ENCODE results near the gene MAB21L4.

MAB21L4 gene

GRCh38 chr2:240886678-240887609 is 9.0 kb downstream of the MAB21L4 start:
- ChIA-PET CTCF (no interaction called here), POLR2A (no interaction called here)
- no peak for TF ChIP-seq CTCF (IDR thresholded peaks at IDR 0.05; ENCODE audit: control extremely low read depth, extremely low read depth, low read depth, missing control alignments)
- no peak for DNase-seq (ENCODE audit: extremely low spot score)

- DNase-seq (ENCODE audit: extremely low spot score), result no peak
- CTCF ChIA-PET, result no interaction called here
- POLR2A ChIA-PET, result no interaction called here
- TF ChIP-seq CTCF (IDR thresholded peaks at IDR 0.05; ENCODE audit: control extremely low read depth, extremely low read depth, low read depth, missing control alignments), result no peak
Measured at GRCh38 chr2:240886023-240886565, 9.9 kb downstream of the MAB21L4 start.

- CTCF ChIA-PET, result no interaction called here
- no peak for TF ChIP-seq CTCF (IDR thresholded peaks at IDR 0.05; ENCODE audit: control extremely low read depth, extremely low read depth, low read depth, missing control alignments)
- POLR2A ChIA-PET, result no interaction called here
- DNase-seq (ENCODE audit: extremely low spot score), result no peak
Measured at GRCh38 chr2:240885566-240885965, 10.4 kb downstream of the MAB21L4 start.

GRCh38 chr2:240884745-240885144 is 11.2 kb downstream of the MAB21L4 start:
- ChIA-PET CTCF (no interaction called here), POLR2A (no interaction called here)
- no peak for TF ChIP-seq CTCF (IDR thresholded peaks at IDR 0.05; ENCODE audit: control extremely low read depth, extremely low read depth, low read depth, missing control alignments)
- no peak for DNase-seq (ENCODE audit: extremely low spot score)

GRCh38 chr2:240884221-240884620 is 11.7 kb downstream of the MAB21L4 start:
- DNase-seq (ENCODE audit: extremely low spot score), result no peak
- ChIA-PET CTCF (no interaction called here), POLR2A (no interaction called here)
- no peak for TF ChIP-seq CTCF (IDR thresholded peaks at IDR 0.05; ENCODE audit: control extremely low read depth, extremely low read depth, low read depth, missing control alignments)

- ChIA-PET CTCF (interaction anchor here (1.0 to 1.1 kb wide), 2 partner anchors 33 to 251 kb away, joined by 3 read pairs; no protein-coding TSS in a partner anchor), POLR2A (no interaction called here)
- no peak for TF ChIP-seq CTCF (IDR thresholded peaks at IDR 0.05; ENCODE audit: control extremely low read depth, extremely low read depth, low read depth, missing control alignments)
- DNase-seq (ENCODE audit: extremely low spot score), result no peak
Measured at GRCh38 chr2:240881913-240882312, 14.0 kb downstream of the MAB21L4 start.

Measured in GM10248 (cell line).